Right cardiac atrium (tissue), 5 donors: Measurements from ENCODE around the gene BTD. TPM values are rescaled to one million over a fixed set of nuclear protein-coding genes. Genes with fewer than 3 reads are reported as not detected.

Experiments
- ATAC-seq, 2 donors: fragments of 200-7000 bp; cut with Tn5 transposase; one replicate each; pipeline versions ENCODE4 v1.8.0 to v1.9.1; 2020; ENCODE audit warnings: moderate library complexity in 2 of 2, mild to moderate bottlenecking in 1 of 2
- DNase-seq, 3 donors: peaks; one replicate each; pipeline ENCODE4 v3.0.0-alpha.2; 2020
- H3K27ac ChIP-seq: one replicate; pipeline ENCODE4 v1.5.1; 2013; ENCODE audit warnings: mild to moderate bottlenecking, low read length, control low read depth, moderate library complexity
- H3K27me3 ChIP-seq: one replicate; pipeline ENCODE4 v1.6.1; 2013; ENCODE audit not compliant: control insufficient read depth, insufficient read depth
- H3K4me1 ChIP-seq: one replicate; pipeline ENCODE4 v1.6.1; 2013; ENCODE audit warnings: low read length; ENCODE audit not compliant: control insufficient read depth, insufficient read depth
- H3K4me3 ChIP-seq: one replicate; pipeline ENCODE4 v1.5.1; 2013; ENCODE audit warnings: low read length, control low read depth
- H3K9me3 ChIP-seq: one replicate; pipeline ENCODE4 v1.6.1; 2013; ENCODE audit warnings: low read length; ENCODE audit not compliant: control insufficient read depth
- WGBS: extraction: QIAGEN DNeasy Blood & Tissue Kit; methylation state at CpG from one replicate; pipeline ENCODE4 v1.1.7; 2013; 5-methylcytosine and 5-hydroxymethylcytosine counted together
- intact Hi-C, 4 donors: fragments of 100-400 bp; cut with DNase I; formaldehyde crosslinking; loops; one replicate each; pipeline versions ENCODE4 v1.11.0 to v1.14.0; 2022 to 2023
- polyA plus RNA-seq: library from polyadenylated mRNA; stranded (reverse); fragments of 200-250 nt; gene quantifications from one replicate; pipeline ENCODE4 v1.2.3, GENCODE V29; 2013
- total RNA-seq, 4 donors: library from RNA; stranded (reverse); fragmentation: NEBNext Ultra II Directional; extraction: Animal tissue kit (Norgen Biotek cat#: 25700); gene quantifications; one replicate each; pipeline ENCODE4 v1.2.1, GENCODE V29; 2021
- donor health status: healthy with polysubstance abuse.
- donor health status: DM: no; HTN: yes; CAD: no.
- donor health status: DM: no; HTN: no; CAD: no.
- donor health status: DM: no; HTN: yes; CAD: no; lungs with severe emphysema.
- donor health status: DM: yes; HTN: yes; CAD: no.

Gene BTD
- total and polyA plus RNA-seq, 5 donors = 8.0 to 13.5 (median 10.1) TPM

DNA sequence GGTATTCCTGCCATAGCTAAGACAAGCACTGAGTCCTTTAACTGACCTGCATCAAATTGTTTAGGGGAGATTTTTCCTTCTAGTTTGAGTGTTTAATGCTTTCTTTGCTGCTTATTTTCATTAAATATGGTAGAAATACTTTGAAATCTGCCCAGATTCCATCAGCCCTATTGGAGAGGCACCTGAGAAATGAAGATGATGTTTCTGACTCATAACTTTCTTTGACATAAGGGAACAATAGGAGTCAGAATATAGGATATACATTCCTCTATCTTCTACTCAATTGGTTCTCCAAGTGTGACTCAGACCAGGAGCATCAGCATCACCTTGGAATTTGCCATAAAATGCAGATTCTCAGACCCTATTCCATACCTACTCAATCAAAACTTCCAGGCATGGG, 27.4 kb downstream of the BTD start:
- intact Hi-C loops = loop anchor here in 1 of 4 donors (10.0 kb wide), 1 partner anchor 616 kb away; no protein-coding TSS in a partner anchor
- Histone ChIP-seq H3K4me1 (peaks cover 2% of the 10 kb centered on the region), H3K4me3 (no peak overlapping the region), H3K27ac (no peak overlapping the region), H3K9me3 (no peaks in the 10 kb centered on the region), H3K27me3 (no peaks in the 10 kb centered on the region)
- ATAC-seq (no peak), DNase-seq (no peak)

DNA sequence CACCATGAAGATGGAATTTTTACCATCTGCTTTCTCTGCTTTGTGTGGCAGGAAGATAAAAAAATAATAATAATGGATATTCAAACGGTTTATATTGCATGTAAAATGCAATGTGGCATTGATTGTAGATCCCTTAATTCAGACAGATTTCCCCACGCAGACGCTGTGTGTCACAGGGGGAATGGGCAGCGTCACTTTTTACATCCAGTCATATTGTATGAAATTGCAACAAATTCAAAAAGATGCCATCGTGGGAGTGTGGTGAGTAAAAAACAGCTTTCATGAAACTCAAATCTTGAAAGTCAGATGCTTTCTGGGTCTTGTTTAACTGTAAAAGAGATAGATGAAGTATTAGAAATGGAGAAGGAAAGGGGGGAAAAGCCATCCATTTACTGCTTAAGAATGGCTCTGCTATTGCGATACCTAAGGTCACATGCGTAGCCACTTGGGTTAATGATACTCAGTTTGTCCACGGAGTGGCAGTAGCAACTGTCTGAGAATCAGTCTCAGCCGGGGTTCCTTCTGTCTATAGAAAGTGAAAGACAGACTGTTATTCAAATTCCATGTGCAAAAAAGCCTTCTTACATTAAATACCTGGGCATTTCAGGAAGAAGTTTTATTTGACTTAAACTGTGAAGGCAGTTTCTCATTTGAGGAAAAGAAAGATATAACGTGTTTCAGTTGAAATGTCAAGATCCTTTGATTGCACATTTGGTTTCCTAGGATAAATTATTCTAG, 28.5 kb downstream of the BTD start:
- WGBS = 41% methylated on average over 10 of the region's 10 CpGs
- peak overlapping the region; percentile 36 for H3K4me3 ChIP-seq
- DNase-seq (no peak), ATAC-seq (peak; percentile 93 to 95)
- intact Hi-C loops = loop anchor here (5.0 to 10.0 kb wide), 2 partner anchors 182 to 615 kb away; no protein-coding TSS in a partner anchor
- H3K27me3 ChIP-seq = no peaks in the 10 kb centered on the region
- no peaks in the 10 kb centered on the region for H3K9me3 ChIP-seq
- H3K27ac ChIP-seq = no peak overlapping the region
- H3K4me1 ChIP-seq = peaks cover 2% of the 10 kb centered on the region

DNA sequence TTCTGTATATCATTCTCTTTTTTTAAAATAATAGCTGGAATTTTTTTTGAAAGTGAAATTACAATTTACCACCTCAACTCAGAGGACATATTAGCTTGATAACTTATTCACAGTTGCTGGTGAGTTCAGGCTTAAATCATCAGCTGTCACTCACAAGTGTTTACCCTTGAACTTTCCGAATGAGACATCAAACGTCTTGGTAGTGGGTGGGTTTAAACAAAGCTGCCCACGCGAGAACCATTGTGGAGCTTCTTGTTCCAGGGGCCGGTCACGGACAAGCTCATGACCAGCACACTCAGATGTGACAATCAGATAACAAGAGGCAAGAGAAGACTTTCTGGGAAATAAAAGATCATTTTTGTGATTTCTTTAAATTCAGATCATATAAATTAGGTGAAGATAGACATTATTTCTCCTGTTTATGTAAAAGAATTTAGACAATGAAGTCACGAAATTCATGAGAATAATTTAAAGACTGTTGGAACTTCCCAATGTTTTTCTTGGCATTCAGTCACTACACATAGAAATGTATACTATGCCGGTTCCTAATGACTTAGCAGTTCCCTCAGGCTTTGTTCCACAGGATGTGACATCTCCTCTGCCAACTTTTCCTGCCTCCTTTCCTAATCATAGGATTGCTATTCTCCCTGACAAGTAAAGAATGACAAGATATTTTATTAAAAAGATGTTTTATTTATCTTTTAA, 29.3 kb downstream of the BTD start:
- peak; percentile 37 to 54 for ATAC-seq
- Histone ChIP-seq H3K4me3 (peak overlapping the region; percentile 36), H3K27me3 (no peaks in the 10 kb centered on the region), H3K27ac (no peak overlapping the region), H3K9me3 (no peaks in the 10 kb centered on the region), H3K4me1 (peaks cover 2% of the 10 kb centered on the region)
- DNase-seq = no peak
- WGBS = 20% methylated on average over 8 of the region's 8 CpGs
- intact Hi-C loops = loop anchor here (5.0 to 10.0 kb wide), 2 partner anchors 182 to 614 kb away; no protein-coding TSS in a partner anchor

DNA sequence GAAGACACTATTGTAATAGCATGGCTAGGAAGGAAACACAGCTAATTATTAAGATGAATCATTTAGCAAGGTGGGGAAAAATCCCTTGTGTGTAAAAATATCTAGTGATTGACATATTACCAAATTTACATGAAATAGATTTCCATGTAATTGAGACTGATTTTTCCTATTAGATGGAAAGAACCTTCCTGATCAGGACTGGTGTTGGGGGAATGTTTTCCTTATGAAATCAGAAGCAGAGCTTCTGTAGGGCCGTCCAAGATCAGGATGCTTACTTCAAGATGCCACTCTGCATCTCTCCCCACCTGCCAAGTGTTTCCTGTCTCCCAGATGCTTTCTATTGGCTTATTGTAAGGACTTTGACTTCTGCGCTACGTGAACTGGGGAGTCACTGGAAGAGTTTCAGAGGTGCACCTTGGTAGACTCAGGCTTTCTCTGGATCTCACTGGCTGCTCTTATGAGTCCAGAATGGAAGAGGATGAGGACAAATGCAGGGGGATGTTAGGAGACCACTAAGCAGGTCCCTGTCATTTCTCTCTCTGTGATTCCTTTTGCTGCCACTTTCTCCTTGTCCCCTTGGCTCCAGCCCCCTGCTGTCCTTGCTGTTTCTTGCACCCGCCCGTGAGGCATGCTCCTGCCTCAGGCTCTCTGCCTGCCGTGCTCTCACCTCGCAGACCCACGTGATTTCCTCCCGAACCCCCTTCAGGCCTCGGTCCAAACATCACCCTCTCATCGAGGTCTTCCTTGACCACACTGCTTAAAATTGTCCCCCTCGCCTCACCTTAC, 30.1 kb downstream of the BTD start:
- Histone ChIP-seq H3K27me3 (no peaks in the 10 kb centered on the region), H3K4me1 (peaks cover 2% of the 10 kb centered on the region), H3K27ac (no peak overlapping the region), H3K4me3 (no peak overlapping the region), H3K9me3 (no peaks in the 10 kb centered on the region)
- intact Hi-C loops = loop anchor here (5.0 to 10.0 kb wide), 2 partner anchors 181 to 613 kb away; no protein-coding TSS in a partner anchor
- DNase-seq (no peak), ATAC-seq (no peak)
- 83% methylated on average over 12 of the region's 12 CpGs for WGBS

DNA sequence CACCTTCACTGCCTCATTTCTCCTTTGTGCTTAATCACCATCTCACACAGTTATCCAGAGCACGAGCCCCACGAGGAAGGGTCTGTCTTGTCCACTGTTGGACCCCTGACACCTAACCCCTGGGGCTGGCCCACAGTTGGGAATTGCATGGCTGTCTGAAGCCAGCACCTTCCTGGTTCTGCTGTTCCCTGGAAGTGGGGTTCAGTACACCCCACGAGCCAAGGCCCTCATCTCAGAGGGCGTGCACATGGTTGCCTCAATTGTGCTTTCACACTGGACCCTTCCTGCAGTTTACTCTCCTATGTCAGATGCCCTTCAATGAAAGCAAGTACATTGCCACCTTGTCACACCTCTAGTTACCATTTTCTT, 30.7 kb downstream of the BTD start:
- ATAC-seq = no peak
- 93% methylated on average over 4 of the region's 4 CpGs for WGBS

DNA sequence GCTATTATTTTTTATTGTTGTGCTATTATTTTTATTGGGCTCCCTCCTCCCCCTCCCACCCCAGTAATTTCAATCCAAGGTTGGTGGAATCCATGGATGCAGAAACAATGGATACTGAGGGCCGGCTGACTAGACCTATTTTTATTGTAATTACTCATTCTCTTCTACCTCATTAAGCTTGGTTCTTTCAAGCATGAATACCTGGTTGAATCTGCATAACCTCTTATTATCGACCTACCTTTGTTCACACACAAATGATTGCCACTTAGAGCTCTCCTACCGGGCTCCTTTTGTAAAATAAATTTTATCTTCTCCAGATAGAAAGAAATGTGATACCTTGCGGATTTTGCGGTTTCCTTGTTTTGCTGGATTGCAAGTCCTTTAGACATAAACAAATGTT, 31.6 kb downstream of the BTD start:
- H3K4me1 ChIP-seq = peaks cover 5% of the 10 kb centered on the region
- intact Hi-C loops = loop anchor here (5.0 to 10.0 kb wide), 2 partner anchors 179 to 612 kb away; no protein-coding TSS in a partner anchor
- no peaks in the 10 kb centered on the region for H3K9me3 ChIP-seq
- no peaks in the 10 kb centered on the region for H3K27me3 ChIP-seq
- no peak overlapping the region for H3K4me3 ChIP-seq
- H3K27ac ChIP-seq = no peak overlapping the region
- DNase-seq = no peak
- WGBS = 83% methylated on average over 5 of the region's 5 CpGs
- no peak for ATAC-seq

More for the DNA sequence above, 30.7 kb downstream of the BTD start:
- no peak overlapping the region for H3K4me3 ChIP-seq
- no peak for DNase-seq
- no peaks in the 10 kb centered on the region for H3K27me3 ChIP-seq
- intact Hi-C loops = loop anchor here (5.0 to 10.0 kb wide), 2 partner anchors 180 to 613 kb away; no protein-coding TSS in a partner anchor
- H3K9me3 ChIP-seq = no peaks in the 10 kb centered on the region
- H3K4me1 ChIP-seq = peaks cover 5% of the 10 kb centered on the region
- H3K27ac ChIP-seq = no peak overlapping the region

DNA sequence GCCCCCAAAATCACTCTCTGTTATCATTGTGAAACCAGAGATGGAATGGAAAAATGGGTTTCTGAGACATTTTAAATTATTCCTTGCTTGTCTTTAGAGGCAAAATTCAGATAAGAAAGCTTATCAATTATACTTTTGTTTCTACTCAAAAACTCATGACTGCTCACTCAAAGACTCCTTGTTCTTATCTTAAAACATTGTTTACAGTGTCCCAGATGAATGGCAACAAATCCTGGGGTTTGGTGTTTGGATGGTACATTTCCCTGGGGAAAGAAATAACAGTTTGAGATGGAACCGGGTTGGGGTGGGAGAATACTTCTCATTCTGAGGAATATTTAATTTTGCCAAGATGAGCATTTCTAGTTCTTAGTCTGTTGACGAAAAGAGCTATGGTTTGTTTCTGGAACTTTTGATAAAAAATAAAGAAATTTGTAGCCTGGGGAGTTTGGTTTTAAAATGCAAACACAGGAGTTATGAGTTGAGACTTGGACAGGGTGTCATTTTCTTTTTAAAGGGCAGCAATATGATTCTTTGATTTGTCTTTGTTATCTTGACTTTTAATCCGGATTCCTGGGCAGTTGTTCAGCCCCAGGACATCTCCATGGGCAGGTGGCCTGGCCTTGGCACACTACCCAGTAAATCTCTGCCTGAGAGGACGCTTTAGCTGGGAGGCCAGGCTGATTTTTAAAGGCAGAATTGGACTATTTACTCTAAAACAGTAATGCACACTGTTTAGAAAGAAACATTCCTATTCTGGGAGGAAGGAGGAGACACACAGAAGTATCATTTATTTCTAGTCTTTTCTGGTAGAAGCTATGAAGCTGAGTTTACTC, 32.4 kb downstream of the BTD start:
- no peaks in the 10 kb centered on the region for H3K27me3 ChIP-seq
- WGBS = 30% methylated on average over 4 of the region's 4 CpGs
- no peak overlapping the region for H3K4me3 ChIP-seq
- peaks cover 5% of the 10 kb centered on the region for H3K4me1 ChIP-seq
- no peaks in the 10 kb centered on the region for H3K9me3 ChIP-seq
- DNase-seq = peak in 1 of 3 donors; percentile 47
- no peak for ATAC-seq
- intact Hi-C loops = loop anchor here (5.0 to 10.0 kb wide), 2 partner anchors 178 to 611 kb away; no protein-coding TSS in a partner anchor
- no peak overlapping the region for H3K27ac ChIP-seq

DNA sequence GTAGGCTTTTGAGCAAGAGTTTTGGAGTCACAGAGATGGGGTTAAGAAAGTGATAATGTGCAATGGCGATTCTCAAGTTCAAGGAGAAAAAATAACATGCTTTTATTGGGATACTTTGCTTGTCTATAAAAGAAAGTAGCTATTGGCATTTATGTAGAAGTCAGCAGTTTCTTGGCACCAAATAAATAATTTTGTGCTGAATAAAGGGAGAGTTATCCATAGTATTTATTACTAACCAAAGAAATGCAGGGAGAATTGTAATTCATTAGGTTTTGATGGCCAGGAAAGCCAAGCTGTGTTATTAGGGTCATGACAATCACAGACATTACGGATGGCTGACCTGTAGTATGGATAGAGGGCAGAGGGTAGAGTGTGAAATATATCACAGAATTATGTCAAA, 33.1 kb downstream of the BTD start:
- Histone ChIP-seq H3K4me3 (no peak overlapping the region), H3K4me1 (peaks cover 5% of the 10 kb centered on the region), H3K27ac (no peak overlapping the region), H3K27me3 (no peaks in the 10 kb centered on the region), H3K9me3 (no peaks in the 10 kb centered on the region)
- intact Hi-C loops = loop anchor here (5.0 to 10.0 kb wide), 2 partner anchors 178 to 610 kb away; no protein-coding TSS in a partner anchor
- ATAC-seq = no peak
- no peak for DNase-seq
- 69% methylated on average over 2 of the region's 2 CpGs for WGBS

DNA sequence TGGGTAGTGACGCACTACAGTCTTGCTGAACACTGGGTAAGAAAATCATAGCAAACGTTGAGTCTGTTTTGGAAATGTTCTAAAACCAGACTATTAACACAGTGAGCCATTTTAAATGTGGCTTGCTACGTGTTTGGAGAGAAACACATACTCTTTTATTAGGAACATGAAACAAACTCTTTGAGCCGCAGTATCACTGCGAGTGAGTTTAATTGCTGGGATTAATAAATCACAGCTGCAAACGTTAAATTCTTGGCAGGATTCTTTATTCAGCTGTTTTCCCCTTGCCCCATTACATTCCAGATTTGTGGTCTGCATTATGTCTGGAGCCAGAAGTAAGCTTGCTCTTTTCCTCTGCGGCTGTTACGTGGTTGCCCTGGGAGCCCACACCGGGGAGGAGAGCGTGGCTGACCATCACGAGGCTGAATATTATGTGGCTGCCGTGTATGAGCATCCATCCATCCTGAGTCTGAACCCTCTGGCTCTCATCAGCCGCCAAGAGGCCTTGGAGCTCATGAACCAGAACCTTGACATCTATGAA, 33.6 kb downstream of the BTD start:
- intact Hi-C loops = loop anchor here in 1 of 4 donors (10.0 kb wide), 1 partner anchor 610 kb away; no protein-coding TSS in a partner anchor
- Histone ChIP-seq H3K4me3 (no peak overlapping the region), H3K27ac (no peak overlapping the region), H3K9me3 (no peaks in the 10 kb centered on the region), H3K27me3 (no peaks in the 10 kb centered on the region), H3K4me1 (peaks cover 5% of the 10 kb centered on the region)
- WGBS = 68% methylated on average over 13 of the region's 13 CpGs
- DNase-seq = peak in 1 of 3 donors; percentile 53
- ATAC-seq = no peak
